Ishikawa (cell line): ENCODE measurements around the gene ESR1.
A peak's percentile ranks its signal among the peaks of the same experiment; 100 is the strongest.

Source experiments
- CEBPB ChIP-seq: IDR thresholded peaks from 2 replicates; pipeline ENCODE4 v1.6.1; 2012
- CREB1 ChIP-seq: IDR thresholded peaks from 2 replicates; pipeline ENCODE4 v1.6.1; 2012; ENCODE audit warnings: low read depth
- EGR1 ChIP-seq: IDR thresholded peaks from 2 replicates; pipeline ENCODE4 v1.6.1; 2012
- EP300 ChIP-seq: IDR thresholded peaks from 2 replicates; pipeline ENCODE4 v1.6.1; 2012; ENCODE audit warnings: borderline replicate concordance
- FOXM1 ChIP-seq: IDR thresholded peaks from 2 replicates; pipeline ENCODE4 v1.6.1; 2012; ENCODE audit warnings: low read depth, borderline replicate concordance
- NFIC ChIP-seq: IDR thresholded peaks from 2 replicates; pipeline ENCODE4 v1.6.1; 2012
- RAD21 ChIP-seq: IDR thresholded peaks from 2 replicates; pipeline ENCODE4 v1.6.1; 2012; ENCODE audit warnings: low read depth
- TAF1 ChIP-seq: IDR thresholded peaks from 2 replicates; pipeline ENCODE4 v1.6.1; 2012; ENCODE audit warnings: low read depth, mild to moderate bottlenecking
- TCF12 ChIP-seq: IDR thresholded peaks from 2 replicates; pipeline ENCODE4 v1.6.1; 2012; ENCODE audit warnings: low read depth
- TEAD4 ChIP-seq: IDR thresholded peaks from 2 replicates; pipeline ENCODE4 v1.6.1; 2012
- YY1 ChIP-seq: IDR thresholded peaks from 2 replicates; pipeline ENCODE4 v1.6.1; 2012; ENCODE audit warnings: low read depth
- ZBTB7A ChIP-seq: IDR thresholded peaks from 2 replicates; pipeline ENCODE4 v1.6.1; 2012; ENCODE audit warnings: low read depth
- TF ChIP-seq, protein P1 (sequence below): IDR thresholded peaks from 2 replicates; pipeline ENCODE4 v1.6.1; 2012; ENCODE audit warnings: low read depth, mild to moderate bottlenecking
- TF ChIP-seq, protein P2 (sequence below): IDR thresholded peaks from 2 replicates; pipeline ENCODE4 v1.6.1; 2012
- TF ChIP-seq, protein P3 (sequence below): IDR thresholded peaks from 2 replicates; pipeline ENCODE4 v1.6.1; 2012

Gene ESR1

DNA sequence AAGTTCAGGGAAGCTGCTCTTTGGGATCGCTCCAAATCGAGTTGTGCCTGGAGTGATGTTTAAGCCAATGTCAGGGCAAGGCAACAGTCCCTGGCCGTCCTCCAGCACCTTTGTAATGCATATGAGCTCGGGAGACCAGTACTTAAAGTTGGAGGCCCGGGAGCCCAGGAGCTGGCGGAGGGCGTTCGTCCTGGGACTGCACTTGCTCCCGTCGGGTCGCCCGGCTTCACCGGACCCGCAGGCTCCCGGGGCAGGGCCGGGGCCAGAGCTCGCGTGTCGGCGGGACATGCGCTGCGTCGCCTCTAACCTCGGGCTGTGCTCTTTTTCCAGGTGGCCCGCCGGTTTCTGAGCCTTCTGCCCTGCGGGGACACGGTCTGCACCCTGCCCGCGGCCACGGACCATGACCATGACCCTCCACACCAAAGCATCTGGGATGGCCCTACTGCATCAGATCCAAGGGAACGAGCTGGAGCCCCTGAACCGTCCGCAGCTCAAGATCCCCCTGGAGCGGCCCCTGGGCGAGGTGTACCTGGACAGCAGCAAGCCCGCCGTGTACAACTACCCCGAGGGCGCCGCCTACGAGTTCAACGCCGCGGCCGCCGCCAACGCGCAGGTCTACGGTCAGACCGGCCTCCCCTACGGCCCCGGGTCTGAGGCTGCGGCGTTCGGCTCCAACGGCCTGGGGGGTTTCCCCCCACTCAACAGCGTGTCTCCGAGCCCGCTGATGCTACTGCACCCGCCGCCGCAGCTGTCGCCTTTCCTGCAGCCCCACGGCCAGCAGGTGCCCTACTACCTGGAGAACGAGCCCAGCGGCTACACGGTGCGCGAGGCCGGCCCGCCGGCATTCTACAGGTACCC is at the start of gene ESR1:
Gene ESR1, plus strand, starts transcription at position 170 of the 858 bp plus-strand sequence. Its CDS starts 231 bp downstream, at position 401.
- no peak for TF ChIP-seq FOXM1
- TF ChIP-seq EP300: peak; percentile 25; the same call in 1 of the 2 replicates
- 0 out of 2 replicates have a peak, but pooled peaks have one; percentile 18 for TF ChIP-seq EGR1
- no peak for TF ChIP-seq TEAD4
- TF ChIP-seq, protein P1, sequence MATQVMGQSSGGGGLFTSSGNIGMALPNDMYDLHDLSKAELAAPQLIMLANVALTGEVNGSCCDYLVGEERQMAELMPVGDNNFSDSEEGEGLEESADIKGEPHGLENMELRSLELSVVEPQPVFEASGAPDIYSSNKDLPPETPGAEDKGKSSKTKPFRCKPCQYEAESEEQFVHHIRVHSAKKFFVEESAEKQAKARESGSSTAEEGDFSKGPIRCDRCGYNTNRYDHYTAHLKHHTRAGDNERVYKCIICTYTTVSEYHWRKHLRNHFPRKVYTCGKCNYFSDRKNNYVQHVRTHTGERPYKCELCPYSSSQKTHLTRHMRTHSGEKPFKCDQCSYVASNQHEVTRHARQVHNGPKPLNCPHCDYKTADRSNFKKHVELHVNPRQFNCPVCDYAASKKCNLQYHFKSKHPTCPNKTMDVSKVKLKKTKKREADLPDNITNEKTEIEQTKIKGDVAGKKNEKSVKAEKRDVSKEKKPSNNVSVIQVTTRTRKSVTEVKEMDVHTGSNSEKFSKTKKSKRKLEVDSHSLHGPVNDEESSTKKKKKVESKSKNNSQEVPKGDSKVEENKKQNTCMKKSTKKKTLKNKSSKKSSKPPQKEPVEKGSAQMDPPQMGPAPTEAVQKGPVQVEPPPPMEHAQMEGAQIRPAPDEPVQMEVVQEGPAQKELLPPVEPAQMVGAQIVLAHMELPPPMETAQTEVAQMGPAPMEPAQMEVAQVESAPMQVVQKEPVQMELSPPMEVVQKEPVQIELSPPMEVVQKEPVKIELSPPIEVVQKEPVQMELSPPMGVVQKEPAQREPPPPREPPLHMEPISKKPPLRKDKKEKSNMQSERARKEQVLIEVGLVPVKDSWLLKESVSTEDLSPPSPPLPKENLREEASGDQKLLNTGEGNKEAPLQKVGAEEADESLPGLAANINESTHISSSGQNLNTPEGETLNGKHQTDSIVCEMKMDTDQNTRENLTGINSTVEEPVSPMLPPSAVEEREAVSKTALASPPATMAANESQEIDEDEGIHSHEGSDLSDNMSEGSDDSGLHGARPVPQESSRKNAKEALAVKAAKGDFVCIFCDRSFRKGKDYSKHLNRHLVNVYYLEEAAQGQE: no peak
- TF ChIP-seq NFIC: peak; percentile 62; the same call in 1 of the 2 replicates
- TF ChIP-seq, protein P2, sequence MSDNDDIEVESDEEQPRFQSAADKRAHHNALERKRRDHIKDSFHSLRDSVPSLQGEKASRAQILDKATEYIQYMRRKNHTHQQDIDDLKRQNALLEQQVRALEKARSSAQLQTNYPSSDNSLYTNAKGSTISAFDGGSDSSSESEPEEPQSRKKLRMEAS: no peak
- TF ChIP-seq ZBTB7A: no peak
- no peak for TF ChIP-seq CREB1
- TF ChIP-seq YY1: no peak

DNA sequence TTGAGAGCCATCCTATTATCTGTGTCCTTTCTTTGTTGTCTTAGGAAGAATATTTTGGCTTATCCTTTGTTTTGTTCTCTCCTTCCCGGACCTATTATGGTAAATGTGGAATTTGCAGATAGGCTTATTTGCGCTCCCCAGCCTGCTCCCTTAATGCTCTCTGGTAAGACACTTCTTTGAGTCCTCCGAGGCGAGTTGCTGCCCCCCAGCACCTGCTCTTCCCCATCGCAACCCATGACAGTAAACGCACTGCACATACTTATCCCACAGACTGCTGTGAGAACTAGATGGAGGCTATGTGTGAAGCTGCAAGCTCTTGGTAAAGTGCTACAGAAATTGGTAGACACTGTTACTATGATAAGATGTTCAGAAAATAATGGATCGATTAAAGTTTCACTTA is 47.0 kb upstream of the ESR1 start:
- no peak for TF ChIP-seq CEBPB
- no peak for TF ChIP-seq YY1
- TF ChIP-seq, protein P3, sequence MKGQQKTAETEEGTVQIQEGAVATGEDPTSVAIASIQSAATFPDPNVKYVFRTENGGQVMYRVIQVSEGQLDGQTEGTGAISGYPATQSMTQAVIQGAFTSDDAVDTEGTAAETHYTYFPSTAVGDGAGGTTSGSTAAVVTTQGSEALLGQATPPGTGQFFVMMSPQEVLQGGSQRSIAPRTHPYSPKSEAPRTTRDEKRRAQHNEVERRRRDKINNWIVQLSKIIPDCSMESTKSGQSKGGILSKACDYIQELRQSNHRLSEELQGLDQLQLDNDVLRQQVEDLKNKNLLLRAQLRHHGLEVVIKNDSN: no peak
- no peak for TF ChIP-seq TCF12
- TF ChIP-seq ZBTB7A: no peak
- no peak for TF ChIP-seq EP300
- TF ChIP-seq, protein P2: no peak
- TF ChIP-seq, protein P1: no peak
- no peak for TF ChIP-seq FOXM1
- no peak for TF ChIP-seq CREB1
- no peak for TF ChIP-seq TEAD4
- TF ChIP-seq NFIC: no peak
- TF ChIP-seq RAD21: no peak
- no peak for TF ChIP-seq TAF1
- no peak for TF ChIP-seq EGR1

DNA sequence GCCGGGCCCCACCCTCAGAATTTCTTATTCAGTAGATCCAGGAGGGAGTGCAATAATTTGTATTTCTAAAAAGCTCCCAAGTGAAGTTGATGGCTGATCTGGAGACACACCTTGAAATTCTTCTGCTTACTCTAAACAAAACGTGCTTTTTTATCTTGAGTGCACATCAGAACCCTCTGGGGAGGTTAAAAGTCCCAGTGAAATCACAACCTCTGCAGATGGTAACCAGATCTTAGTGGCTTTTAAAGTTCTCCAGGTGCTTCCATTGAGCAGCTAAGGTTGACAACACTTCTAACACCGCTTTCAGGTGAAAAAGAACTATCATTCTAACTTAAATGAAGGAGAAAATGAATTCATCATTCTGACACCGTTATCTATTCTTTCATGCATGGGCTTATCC is 45.6 kb upstream of the ESR1 start:
- TF ChIP-seq, protein P2: no peak
- TF ChIP-seq CREB1: no peak
- no peak for TF ChIP-seq TAF1
- TF ChIP-seq, protein P1: no peak
- TF ChIP-seq FOXM1: no peak

DNA sequence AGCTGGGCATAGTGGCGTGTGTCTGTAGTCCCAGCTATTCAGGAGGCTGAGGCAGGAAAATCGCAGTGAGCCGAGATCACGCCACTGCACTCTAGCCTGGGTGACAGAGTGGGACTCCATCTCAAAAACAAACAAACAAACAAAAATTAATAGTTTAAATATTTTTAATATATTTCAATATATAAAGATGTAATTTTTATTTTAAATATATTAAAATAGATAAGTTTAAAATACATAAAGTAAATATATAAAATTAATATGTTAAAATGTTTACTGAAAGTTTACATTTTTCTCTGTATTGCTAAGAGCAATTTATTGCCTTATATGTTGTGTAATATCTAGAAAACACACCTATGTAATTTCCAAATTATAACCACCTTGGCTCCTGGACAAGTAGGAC is 44.7 kb upstream of the ESR1 start:
- TF ChIP-seq EGR1: no peak
- TF ChIP-seq, protein P3: no peak
- no peak for TF ChIP-seq RAD21
- no peak for TF ChIP-seq ZBTB7A
- no peak for TF ChIP-seq TCF12
